Adrenal gland (tissue), 12 donors: ENCODE data around the gene C18orf63. TPM values are rescaled to one million over a fixed set of nuclear protein-coding genes. Genes with fewer than 3 reads are reported as not detected.
"Not testable (repeated sequence)": the region's sequence is repeated elsewhere in the genome, so short reads cannot be mapped to it uniquely, and the experiment has no call there.

Source experiments
- DNase-seq, 7 donors: peaks; one replicate each; pipeline ENCODE4 v3.0.0-alpha.2; 2019 to 2020
- H3K27ac ChIP-seq, 5 donors: fragments of 200-600 bp; sonication (generic) in 4 of 5; 1 replicate in 3 of 5; 2 replicates in 2 of 5; pipeline versions ENCODE4 v1.5.1 to v1.8.0; 2016 to 2020; ENCODE audit warnings: mild to moderate bottlenecking in 1 of 5
- H3K27me3 ChIP-seq: fragments of 200-600 bp; 2 replicates; pipeline ENCODE4 v1.8.0; 2021
- H3K36me3 ChIP-seq, 2 donors: fragments of 200-600 bp; replicated peaks in 1 of 2; 1 replicate in 1 of 2; 2 replicates in 1 of 2; pipeline versions ENCODE4 v1.5.1 to v1.8.0; 2018 to 2022
- H3K4me1 ChIP-seq, 2 donors: fragments of 200-600 bp; replicated peaks in 1 of 2; 1 replicate in 1 of 2; 2 replicates in 1 of 2; pipeline versions ENCODE4 v1.5.1 to v1.8.0; 2018 to 2021
- H3K4me3 ChIP-seq, 4 donors: fragments of 200-600 bp; sonication (generic) in 3 of 4; one replicate each; pipeline ENCODE4 v1.5.1; 2016 to 2018
- H3K9me3 ChIP-seq, 3 donors: fragments of 200-600 bp; sonication (generic) in 1 of 3; replicated peaks in 1 of 3; 1 replicate in 2 of 3; 2 replicates in 1 of 3; pipeline versions ENCODE4 v1.5.1 to v1.8.0; 2016 to 2021
- CTCF ChIP-seq, 6 experiments: fragments of 450-650 bp in 4 of 6; fragments of 200-600 bp in 2 of 6; sonication (generic) in 1 of 6; IDR thresholded peaks; 1 replicate in 5 of 6; 2 replicates in 1 of 6; pipeline versions ENCODE4 v1.5.1 to v1.8.0; 2016 to 2021; ENCODE audit warnings: antibody characterized with exemption in 6 of 6, mild to moderate bottlenecking in 2 of 6, moderate library complexity in 1 of 6
- POLR2A ChIP-seq, 2 donors: fragments of 450-650 bp; IDR thresholded peaks; one replicate each; pipeline ENCODE4 v1.6.1; 2017; ENCODE audit warnings: antibody characterized with exemption in 2 of 2, mild to moderate bottlenecking in 2 of 2, moderate library complexity in 1 of 2
- WGBS, 4 donors: extraction: QIAGEN DNeasy Blood & Tissue Kit in 2 of 4; methylation state at CpG; one replicate each; pipeline versions ENCODE4 v1.1.5 to v1.1.7; 2013 to 2017; 5-methylcytosine and 5-hydroxymethylcytosine counted together
- intact Hi-C, 2 donors: fragments of 100-400 bp; cut with DNase I; formaldehyde crosslinking; loops; one replicate each; pipeline versions ENCODE4 v1.14.1 to v1.15.0; 2022 to 2023
- polyA plus RNA-seq, 3 donors: library from polyadenylated mRNA; stranded (reverse); fragments of 200-250 nt in 2 of 3; fragments of 350-450 nt in 1 of 3; fragmentation: Illumina TruSeq in 1 of 3; extraction: RNeasy Lipid Tissue Mini Kit (QIAGEN cat#74804) in 1 of 3; gene quantifications; one replicate each; pipeline ENCODE4 v1.2.3, GENCODE V29; 2013 to 2014
- total RNA-seq, 9 donors: library from RNA; depleted of rRNA in 4 of 9; stranded (reverse); fragments of >200 nt in 4 of 9; fragments of 120-200 nt in 1 of 9; fragmentation: NEBNext Ultra II Directional in 1 of 9; extraction: Animal tissue kit (Norgen Biotek cat#: 25700) in 1 of 9; gene quantifications; one replicate each; pipeline versions ENCODE4 v1.1.0 to v1.2.4, GENCODE V29; 2013 to 2023
- donor health status: healthy with polysubstance abuse.
- donor health status: Bipolar disorder and iron deficiency.
- donor health status: DM: yes; HTN: yes; CAD: no.
- donor health status: DM: no; HTN: no; CAD: no.
- donor health status: DM: no; HTN: no; CAD: no.
- donor health status: DM: yes; HTN: yes; CAD: no.

The C18orf63 gene
- total and polyA plus RNA-seq, 12 donors: under 0.01 TPM; not detected in 11

- Histone ChIP-seq H3K27me3 (peaks cover 3% of the 10 kb centered on the region), H3K27ac (no peak overlapping the region), H3K36me3 (no peaks in the 10 kb centered on the region), H3K4me1 (no peaks in the 10 kb centered on the region), H3K4me3 (no peak overlapping the region), H3K9me3 (no peaks in the 10 kb centered on the region)
- TF ChIP-seq POLR2A (IDR thresholded peaks at IDR 0.05): no peak
- TF ChIP-seq CTCF (IDR thresholded peaks at IDR 0.05): no peak
- intact Hi-C loops: no loop called here
- DNase-seq: no peak
- 71 to 86% (median 72%) methylated on average over 1 of the region's 1 CpG for WGBS, 4 donors
Measured at GRCh38 chr18:74311000-74311399, 4.6 kb upstream of the C18orf63 start.

GRCh38 chr18:74314759-74315463 lies 728 bp upstream of the C18orf63 start:
- Histone ChIP-seq H3K4me1 (no peaks in the 10 kb centered on the region), H3K4me3 (no peak overlapping the region), H3K9me3 (no peaks in the 10 kb centered on the region), H3K27me3 (no peaks in the 10 kb centered on the region), H3K36me3 (no peaks in the 10 kb centered on the region), H3K27ac (no peak overlapping the region)
- WGBS, 4 donors: 83 to 85% (median 84%) methylated on average over 21 to 22 of the region's 22 CpGs
- TF ChIP-seq CTCF (IDR thresholded peaks at IDR 0.05) (no peak), POLR2A (IDR thresholded peaks at IDR 0.05) (no peak)
- intact Hi-C loops: no loop called here
- DNase-seq: no peak

- H3K4me3 ChIP-seq: no peak overlapping the region
- no peak overlapping the region for H3K27ac ChIP-seq
- H3K9me3 ChIP-seq: no peaks in the 10 kb centered on the region
- no peaks in the 10 kb centered on the region for H3K36me3 ChIP-seq
- H3K27me3 ChIP-seq: no peaks in the 10 kb centered on the region
- 82 to 87% (median 84%) methylated on average over 26 to 29 of the region's 29 CpGs for WGBS, 4 donors
- intact Hi-C loops: no loop called here
- DNase-seq: no peak
- no peaks in the 10 kb centered on the region for H3K4me1 ChIP-seq
- TF ChIP-seq CTCF (IDR thresholded peaks at IDR 0.05) (no peak), POLR2A (IDR thresholded peaks at IDR 0.05) (no peak)
Measured at GRCh38 chr18:74316257-74317170, 875 bp downstream of the C18orf63 start.

- Histone ChIP-seq H3K9me3 (no peaks in the 10 kb centered on the region), H3K36me3 (no peaks in the 10 kb centered on the region), H3K4me3 (no peak overlapping the region), H3K4me1 (no peaks in the 10 kb centered on the region), H3K27me3 (no peaks in the 10 kb centered on the region), H3K27ac (no peak overlapping the region)
- DNase-seq: no peak
- WGBS, 4 donors: 54 to 70% (median 64%) methylated on average over 2 of the region's 2 CpGs
- TF ChIP-seq CTCF (IDR thresholded peaks at IDR 0.05): no peak
- intact Hi-C loops: no loop called here
Measured at GRCh38 chr18:74326231-74326630, 10.6 kb downstream of the C18orf63 start.

GRCh38 chr18:74326791-74327190 lies 11.2 kb downstream of the C18orf63 start:
- intact Hi-C loops, DNase-seq, H3K36me3 ChIP-seq, H3K4me1 ChIP-seq, H3K27ac ChIP-seq, H3K27me3 ChIP-seq, H3K9me3 ChIP-seq, H3K4me3 ChIP-seq: not testable (repeated sequence)
- WGBS, 4 donors: 89 to 95% (median 91%) methylated on average over 3 of the region's 3 CpGs
